ENCODE data around the gene UBTD1. TPM values are rescaled to one million over a fixed set of nuclear protein-coding genes. Genes with fewer than 3 reads are reported as not detected.
"Not testable (repeated sequence)": the region's sequence is repeated elsewhere in the genome, so short reads cannot be mapped to it uniquely, and the experiment has no call there.

UBTD1 gene
- total RNA-seq, 2 experiments from 2014 or later: 1.6 to 2.1 TPM

DNA sequence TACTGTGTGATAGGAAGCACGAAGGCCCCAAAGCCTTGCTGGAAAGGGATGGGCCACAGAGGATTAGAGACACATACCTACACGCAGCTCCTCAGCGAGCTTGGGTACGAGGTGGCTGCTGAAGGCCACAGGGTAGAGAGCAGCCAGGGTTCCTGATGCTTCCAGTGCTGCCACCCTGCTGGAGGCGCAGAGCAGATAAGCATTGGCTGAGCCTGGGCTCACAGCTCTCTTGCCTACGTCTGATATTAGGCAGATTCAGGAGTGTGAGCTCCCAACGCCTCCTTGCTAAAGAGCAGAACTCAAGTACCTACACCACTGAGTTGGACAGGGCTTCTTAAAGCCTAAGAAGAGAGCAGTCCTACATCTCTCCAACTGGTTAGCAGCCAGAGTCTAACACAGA is 32.7 kb upstream of the UBTD1 start:
- Mint-ChIP-seq H3K36me3 (ENCODE audit: low read depth) (peaks cover 36% of the 10 kb centered on the region), H3K27me3 (no peaks in the 10 kb centered on the region), H3K27ac (no peak overlapping the region), H3K4me1 (ENCODE audit: low read depth) (no peaks in the 10 kb centered on the region), H3K4me3 (no peak overlapping the region), H3K9me3 (no peaks in the 10 kb centered on the region)
- ATAC-seq (no peak), DNase-seq (no peak)
- CTCF ChIA-PET: interaction anchor here (1.1 to 1.6 kb wide), 5 partner anchors 9 to 66 kb away, joined by 3 to 7 read pairs (median 5); no protein-coding TSS in a partner anchor
- intact Hi-C loops (cut with micrococcal nuclease): loop anchor here (2.0 kb wide), 1 partner anchor 85 kb away; no protein-coding TSS in a partner anchor
- TF ChIP-seq, protein P1, sequence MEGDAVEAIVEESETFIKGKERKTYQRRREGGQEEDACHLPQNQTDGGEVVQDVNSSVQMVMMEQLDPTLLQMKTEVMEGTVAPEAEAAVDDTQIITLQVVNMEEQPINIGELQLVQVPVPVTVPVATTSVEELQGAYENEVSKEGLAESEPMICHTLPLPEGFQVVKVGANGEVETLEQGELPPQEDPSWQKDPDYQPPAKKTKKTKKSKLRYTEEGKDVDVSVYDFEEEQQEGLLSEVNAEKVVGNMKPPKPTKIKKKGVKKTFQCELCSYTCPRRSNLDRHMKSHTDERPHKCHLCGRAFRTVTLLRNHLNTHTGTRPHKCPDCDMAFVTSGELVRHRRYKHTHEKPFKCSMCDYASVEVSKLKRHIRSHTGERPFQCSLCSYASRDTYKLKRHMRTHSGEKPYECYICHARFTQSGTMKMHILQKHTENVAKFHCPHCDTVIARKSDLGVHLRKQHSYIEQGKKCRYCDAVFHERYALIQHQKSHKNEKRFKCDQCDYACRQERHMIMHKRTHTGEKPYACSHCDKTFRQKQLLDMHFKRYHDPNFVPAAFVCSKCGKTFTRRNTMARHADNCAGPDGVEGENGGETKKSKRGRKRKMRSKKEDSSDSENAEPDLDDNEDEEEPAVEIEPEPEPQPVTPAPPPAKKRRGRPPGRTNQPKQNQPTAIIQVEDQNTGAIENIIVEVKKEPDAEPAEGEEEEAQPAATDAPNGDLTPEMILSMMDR (IDR thresholded peaks at IDR 0.05): no peak
- POLR2A ChIA-PET: interaction anchor here (2.0 to 4.3 kb wide), 3 partner anchors 11 to 32 kb away, joined by 9 to 27 read pairs (median 9); no protein-coding TSS in a partner anchor

DNA sequence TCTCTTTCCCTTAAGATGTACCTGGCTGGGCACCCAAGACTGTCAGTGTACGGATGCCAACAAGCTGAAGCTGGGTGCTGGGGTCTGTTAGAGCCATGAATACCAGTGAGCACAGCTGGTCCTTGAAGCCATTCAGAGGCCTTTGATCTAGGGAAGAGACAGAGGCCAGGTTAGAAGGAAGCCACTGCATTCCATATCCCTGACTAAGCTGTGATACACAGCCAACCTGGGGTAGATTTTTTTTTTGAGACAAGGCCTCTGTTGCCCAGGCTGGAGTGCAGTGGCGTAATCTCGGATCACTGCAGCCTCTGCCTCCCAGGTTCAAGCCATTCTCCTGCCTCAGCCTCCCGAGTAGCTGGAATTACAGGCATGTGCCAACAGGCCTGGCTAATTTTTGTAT is 32.0 kb upstream of the UBTD1 start:
- TF ChIP-seq, protein P1 (IDR thresholded peaks at IDR 0.05): no peak
- POLR2A ChIA-PET: interaction anchor here (2.0 to 4.3 kb wide), 3 partner anchors 10 to 33 kb away, joined by 9 to 27 read pairs (median 9); no protein-coding TSS in a partner anchor
- H3K4me1 Mint-ChIP-seq (ENCODE audit: low read depth): no peaks in the 10 kb centered on the region
- DNase-seq (no peak), ATAC-seq (no peak)
- no peak overlapping the region for H3K4me3 Mint-ChIP-seq
- no peaks in the 10 kb centered on the region for H3K27me3 Mint-ChIP-seq
- intact Hi-C loops (cut with micrococcal nuclease): no loop called here
- peaks cover 31% of the 10 kb centered on the region for H3K36me3 Mint-ChIP-seq (ENCODE audit: low read depth)
- H3K9me3 Mint-ChIP-seq: no peaks in the 10 kb centered on the region
- H3K27ac Mint-ChIP-seq: no peak overlapping the region
- CTCF ChIA-PET: interaction anchor here (0.8 to 1.6 kb wide), 5 partner anchors 9 to 59 kb away, joined by 3 to 7 read pairs (median 5); no protein-coding TSS in a partner anchor

DNA sequence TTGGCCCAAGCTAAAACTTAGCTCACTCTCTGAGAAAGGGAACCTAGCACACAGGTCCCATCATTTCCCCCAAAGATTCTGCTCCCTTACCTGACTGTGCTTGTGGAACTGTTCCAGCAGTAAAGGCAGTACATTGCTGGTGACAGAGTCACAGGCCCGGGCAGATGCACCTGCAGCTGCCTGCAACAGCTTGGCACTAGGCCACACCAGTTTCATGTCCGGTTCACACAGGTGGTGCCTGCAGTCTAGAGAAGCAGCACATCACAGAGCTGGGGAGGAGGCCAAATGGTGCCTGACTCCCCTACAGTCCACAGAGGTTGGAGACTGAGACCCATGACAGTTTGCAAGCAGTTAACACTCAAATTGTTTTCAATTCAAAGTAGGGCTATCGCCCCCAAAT is 30.6 kb upstream of the UBTD1 start:
- H3K9me3 Mint-ChIP-seq: no peaks in the 10 kb centered on the region
- H3K27me3 Mint-ChIP-seq: no peaks in the 10 kb centered on the region
- H3K4me3 Mint-ChIP-seq: no peak overlapping the region
- CTCF ChIA-PET: interaction anchor here (1.0 kb wide), 2 partner anchors 60 to 430 kb away, joined by 3 to 4 read pairs; no protein-coding TSS in a partner anchor
- peaks cover 27% of the 10 kb centered on the region for H3K36me3 Mint-ChIP-seq (ENCODE audit: low read depth)
- DNase-seq: no peak
- no peaks in the 10 kb centered on the region for H3K4me1 Mint-ChIP-seq (ENCODE audit: low read depth)
- TF ChIP-seq, protein P1 (IDR thresholded peaks at IDR 0.05): no peak
- intact Hi-C loops (cut with micrococcal nuclease): no loop called here
- H3K27ac Mint-ChIP-seq: peak overlapping the region; percentile 42
- POLR2A ChIA-PET: interaction anchor here (0.7 to 4.3 kb wide), 3 partner anchors 8 to 26 kb away, joined by 4 to 27 read pairs (median 4); no protein-coding TSS in a partner anchor
- no peak for ATAC-seq

DNA sequence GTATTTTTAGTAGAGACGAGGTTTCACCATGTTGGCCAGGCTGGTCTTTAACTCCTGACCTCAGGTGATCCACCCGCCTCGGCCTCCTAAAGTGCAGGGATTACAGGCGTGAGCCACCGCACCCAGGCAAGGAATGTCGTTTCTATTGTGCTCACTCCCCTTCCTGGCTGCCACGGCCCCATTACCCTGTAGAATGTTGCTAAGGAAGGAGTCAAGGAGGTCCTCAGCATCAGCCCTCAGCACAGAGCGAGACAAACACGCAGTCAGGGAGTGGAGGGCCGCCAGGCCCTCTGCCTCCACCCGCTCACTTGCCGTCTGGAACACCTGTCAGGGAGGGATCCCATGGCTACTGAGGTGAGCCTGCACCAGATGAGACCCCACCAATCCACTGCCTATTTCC is 29.9 kb upstream of the UBTD1 start:
- H3K27me3 Mint-ChIP-seq; CTCF ChIA-PET; H3K4me1 Mint-ChIP-seq (ENCODE audit: low read depth); ATAC-seq; H3K9me3 Mint-ChIP-seq; DNase-seq; H3K27ac Mint-ChIP-seq; intact Hi-C loops (cut with micrococcal nuclease); H3K4me3 Mint-ChIP-seq: not testable (repeated sequence)
- POLR2A ChIA-PET: interaction anchor here (0.6 to 0.7 kb wide), 2 partner anchors 26 to 93 kb away, joined by 3 to 4 read pairs; no protein-coding TSS in a partner anchor
- peaks cover 28% of the 10 kb centered on the region for H3K36me3 Mint-ChIP-seq (ENCODE audit: low read depth)

DNA sequence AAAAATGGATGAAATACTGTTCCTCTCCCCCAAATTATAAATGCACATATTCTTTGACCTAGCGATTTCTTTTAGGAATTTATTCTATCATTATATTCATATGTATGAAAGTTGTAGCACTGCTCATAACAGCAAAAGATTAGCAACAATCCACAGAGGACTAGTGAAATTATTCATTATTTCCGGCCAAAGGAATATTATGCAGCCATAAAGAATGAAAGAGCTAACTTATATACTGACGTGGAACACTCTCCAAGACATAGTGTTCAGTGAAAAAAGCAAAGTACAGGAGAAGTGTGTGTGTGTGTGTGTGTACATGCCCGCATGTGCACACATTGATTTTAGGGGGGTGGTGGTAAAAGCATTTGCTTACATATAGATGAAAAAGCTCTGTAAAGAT is 23.8 kb upstream of the UBTD1 start:
- ChIA-PET CTCF (interaction anchor here (1.2 to 1.4 kb wide), 2 partner anchors 10 to 97 kb away, joined by 4 to 5 read pairs; no protein-coding TSS in a partner anchor), POLR2A (interaction anchor here (1.0 to 1.2 kb wide), 2 partner anchors 14 to 20 kb away, joined by 4 to 6 read pairs; no protein-coding TSS in a partner anchor)
- H3K4me1 Mint-ChIP-seq (ENCODE audit: low read depth): peaks cover 5% of the 10 kb centered on the region
- H3K27ac Mint-ChIP-seq: no peak overlapping the region
- H3K36me3 Mint-ChIP-seq (ENCODE audit: low read depth): peaks cover 59% of the 10 kb centered on the region
- DNase-seq (no peak), ATAC-seq (no peak)
- no peak overlapping the region for H3K4me3 Mint-ChIP-seq
- intact Hi-C loops (cut with micrococcal nuclease): no loop called here
- no peaks in the 10 kb centered on the region for H3K9me3 Mint-ChIP-seq
- H3K27me3 Mint-ChIP-seq: no peaks in the 10 kb centered on the region
- TF ChIP-seq, protein P1 (IDR thresholded peaks at IDR 0.05): no peak
